Measurements from ENCODE around the gene CDSN.

- TF ChIP-seq CTCF (conservative IDR thresholded peaks at IDR 0.05; ENCODE audit: low read depth, low read length): no peak
- no peak for TF ChIP-seq POLR2A (IDR thresholded peaks at IDR 0.05; ENCODE audit: low read depth, low read length)
- TF ChIP-seq MAZ (IDR thresholded peaks at IDR 0.05; ENCODE audit: borderline replicate concordance, low read depth, low read length): no peak
- no peak for TF ChIP-seq RFX5 (IDR thresholded peaks at IDR 0.05; ENCODE audit: low read depth, low read length)
- no peak for TF ChIP-seq MXI1 (IDR thresholded peaks at IDR 0.05; ENCODE audit: borderline replicate concordance, low read depth, low read length)
- TF ChIP-seq RAD21 (IDR thresholded peaks at IDR 0.05; ENCODE audit: low read length): no peak
- no peak for TF ChIP-seq SMC3 (IDR thresholded peaks at IDR 0.05; ENCODE audit: low read depth, low read length)
- no peak for TF ChIP-seq BHLHE40 (IDR thresholded peaks at IDR 0.05; ENCODE audit: low read depth, low read length)
These were observed 6.2 kb downstream of the CDSN start for GRCh38 chr6:31113861-31114540.
